H9 (cell line): ENCODE results near the gene ELF2. TPM values are rescaled to one million over a fixed set of nuclear protein-coding genes. Genes with fewer than 3 reads are reported as not detected.

Source experiments
- DNase-seq: peaks from one replicate; pipeline ENCODE4 v3.0.0-alpha.2; 2017
- H2AFZ ChIP-seq: one replicate; pipeline ENCODE4 v1.6.1; 2013; ENCODE audit warnings: mild to moderate bottlenecking, low read length, control low read depth, moderate library complexity
- H2AK5ac ChIP-seq: 2 replicates; pipeline ENCODE4 v1.6.1; 2013; ENCODE audit warnings: low read length, control low read depth, mixed read lengths; ENCODE audit not compliant: insufficient read length
- H2BK120ac ChIP-seq: one replicate; pipeline ENCODE4 v1.6.1; 2013; ENCODE audit warnings: low read depth, mild to moderate bottlenecking, low read length, control low read depth, inconsistent platforms; ENCODE audit not compliant: poor library complexity, severe bottlenecking
- H2BK12ac ChIP-seq: 2 replicates; pipeline ENCODE4 v1.6.1; 2013; ENCODE audit warnings: low read length, control low read depth, mixed read lengths, low read depth; ENCODE audit not compliant: insufficient read length
- H2BK15ac ChIP-seq: 2 replicates; pipeline ENCODE4 v1.6.1; 2013; ENCODE audit warnings: low read depth, low read length, control low read depth
- H2BK20ac ChIP-seq: one replicate; pipeline ENCODE4 v1.6.1; 2013; ENCODE audit warnings: low read depth, mild to moderate bottlenecking, low read length, control low read depth, inconsistent platforms; ENCODE audit not compliant: poor library complexity, severe bottlenecking
- H2BK5ac ChIP-seq: 2 replicates; pipeline ENCODE4 v1.6.1; 2013; ENCODE audit warnings: low read length, control low read depth, mixed read lengths; ENCODE audit not compliant: insufficient read length
- H3K14ac ChIP-seq: 2 replicates; pipeline ENCODE4 v1.6.1; 2013; ENCODE audit warnings: low read length, control low read depth; ENCODE audit not compliant: insufficient read depth
- H3K18ac ChIP-seq: 2 replicates; pipeline ENCODE4 v1.6.1; 2013; ENCODE audit warnings: low read depth, mild to moderate bottlenecking, mixed read lengths, low read length, control low read depth; ENCODE audit not compliant: insufficient read length
- H3K23ac ChIP-seq: 2 replicates; pipeline ENCODE4 v1.6.1; 2013; ENCODE audit warnings: low read length, control low read depth, mixed read lengths, low read depth; ENCODE audit not compliant: insufficient read length
- H3K23me2 ChIP-seq: 2 replicates; pipeline ENCODE4 v1.6.1; 2013; ENCODE audit warnings: low read depth, mild to moderate bottlenecking, mixed read lengths, low read length, control low read depth; ENCODE audit not compliant: insufficient read length, poor library complexity, severe bottlenecking
- H3K27ac ChIP-seq: 2 replicates; pipeline ENCODE4 v1.5.1; 2013; ENCODE audit warnings: low read length, control low read depth, mixed read lengths, low read depth; ENCODE audit not compliant: insufficient read length
- H3K27me3 ChIP-seq: 2 replicates; pipeline ENCODE4 v1.6.1; 2013; ENCODE audit warnings: low read length, control low read depth, inconsistent platforms; ENCODE audit not compliant: insufficient read depth
- H3K4ac ChIP-seq: 2 replicates; pipeline ENCODE4 v1.6.1; 2013; ENCODE audit warnings: low read depth, mild to moderate bottlenecking, control low read depth, inconsistent platforms, low read length, moderate library complexity
- H3K4me1 ChIP-seq: 2 replicates; pipeline ENCODE4 v1.6.1; 2013; ENCODE audit warnings: low read length, control low read depth, inconsistent platforms; ENCODE audit not compliant: insufficient read depth
- H3K4me2 ChIP-seq: 2 replicates; pipeline ENCODE4 v1.6.1; 2013; ENCODE audit warnings: low read length, control low read depth, mixed read lengths; ENCODE audit not compliant: insufficient read length, insufficient read depth
- H3K56ac ChIP-seq: 2 replicates; pipeline ENCODE4 v1.6.1; 2013; ENCODE audit warnings: low read depth, mild to moderate bottlenecking, mixed read lengths, low read length, control low read depth; ENCODE audit not compliant: insufficient read length
- H3K79me1 ChIP-seq: 2 replicates; pipeline ENCODE4 v1.6.1; 2013; ENCODE audit warnings: low read depth, mild to moderate bottlenecking, moderate library complexity, low read length, control low read depth, inconsistent platforms; ENCODE audit not compliant: insufficient read depth, poor library complexity, severe bottlenecking
- H3K79me2 ChIP-seq: 2 replicates; pipeline ENCODE4 v1.6.1; 2013; ENCODE audit warnings: low read length, control low read depth, inconsistent platforms; ENCODE audit not compliant: insufficient read depth
- H3K9ac ChIP-seq: 2 replicates; pipeline ENCODE4 v1.6.1; 2013; ENCODE audit warnings: low read length, control low read depth, mixed read lengths; ENCODE audit not compliant: insufficient read length; ENCODE audit errors: extremely low read depth
- H3K9me3 ChIP-seq: one replicate; pipeline ENCODE4 v1.6.1; 2013; ENCODE audit warnings: low read depth, low read length, inconsistent platforms; ENCODE audit not compliant: control insufficient read depth
- H3T11ph ChIP-seq: one replicate; pipeline ENCODE4 v1.6.1; 2013; ENCODE audit warnings: mild to moderate bottlenecking, low read length, control low read depth, inconsistent platforms
- H4K20me1 ChIP-seq: one replicate; pipeline ENCODE4 v1.6.1; 2013; ENCODE audit not compliant: control insufficient read depth, insufficient read length, insufficient read depth
- H4K5ac ChIP-seq: 2 replicates; pipeline ENCODE4 v1.6.1; 2013; ENCODE audit warnings: low read depth, mild to moderate bottlenecking, mixed read lengths, low read length, control low read depth; ENCODE audit not compliant: insufficient read length
- H4K8ac ChIP-seq: replicated peaks from 2 replicates; pipeline ENCODE4 v1.6.1; 2013; ENCODE audit warnings: low read length, control low read depth, mixed read lengths, low read depth; ENCODE audit not compliant: insufficient read length
- H4K91ac ChIP-seq: 2 replicates; pipeline ENCODE4 v1.6.1; 2013; ENCODE audit warnings: low read depth, mild to moderate bottlenecking, moderate library complexity, mixed read lengths, low read length, control low read depth; ENCODE audit not compliant: insufficient read length
- H3K27ac Mint-ChIP-seq, 3 experiments: 2 replicates in 2 of 3; 3 replicates in 1 of 3; pipeline ENCODE4 v1.8.0; 2020 to 2021; ENCODE audit warnings: mixed read lengths in 3 of 3, mild to moderate bottlenecking in 1 of 3, moderate library complexity in 1 of 3
- H3K27me3 Mint-ChIP-seq: 2 replicates; pipeline ENCODE4 v1.8.0; 2021; ENCODE audit warnings: low read depth, mild to moderate bottlenecking, moderate library complexity, mixed read lengths
- H3K36me3 Mint-ChIP-seq, 3 experiments: 2 replicates in 2 of 3; 3 replicates in 1 of 3; pipeline ENCODE4 v1.8.0; 2020 to 2021; ENCODE audit warnings: low read depth in 3 of 3, mixed read lengths in 3 of 3; ENCODE audit not compliant: insufficient read depth in 1 of 3
- H3K4me1 Mint-ChIP-seq, 2 experiments: 2 replicates each; pipeline ENCODE4 v1.8.0; 2020; ENCODE audit warnings: mixed read lengths in 2 of 2
- H3K4me3 Mint-ChIP-seq, 2 experiments: 2 replicates in 1 of 2; 3 replicates in 1 of 2; pipeline ENCODE4 v1.8.0; 2020 to 2021; ENCODE audit warnings: mild to moderate bottlenecking in 2 of 2, mixed read lengths in 2 of 2, moderate library complexity in 1 of 2
- H3K9me3 Mint-ChIP-seq, 2 experiments: 2 replicates in 1 of 2; 3 replicates in 1 of 2; pipeline ENCODE4 v1.8.0; 2020; ENCODE audit warnings: mild to moderate bottlenecking in 2 of 2, mixed read lengths in 2 of 2, moderate library complexity in 1 of 2
- CTCF ChIP-seq: fragments of 200-600 bp; sonication (generic); conservative IDR thresholded peaks from 3 replicates; pipeline ENCODE4 v1.8.0; 2021; ENCODE audit warnings: antibody characterized with exemption, mild to moderate bottlenecking
- WGBS: extraction: QIAGEN DNeasy Blood & Tissue Kit; methylation state at CpG from one replicate; pipeline ENCODE4 v1.1.7; 2013; ENCODE audit warnings: missing lambda C conversion rate, low lambda C conversion rate, mixed read lengths; ENCODE audit not compliant: insufficient read length; ENCODE audit errors: extremely low coverage; 5-methylcytosine and 5-hydroxymethylcytosine counted together
- total RNA-seq: library from RNA; stranded (reverse); gene quantifications from 2 replicates; pipeline ENCODE4 v1.2.1, GENCODE V29; 2021

ELF2 gene
- total RNA-seq, 1 experiment from 2014 or later: 49.6 TPM

GRCh38 chr4:139028191-139028661 is 148.8 kb downstream of the ELF2 start:
- no peaks in the 10 kb centered on the region for H4K20me1 ChIP-seq
- no peaks in the 10 kb centered on the region for H3K23me2 ChIP-seq
- TF ChIP-seq CTCF: no peak
- H3K18ac ChIP-seq: no peak overlapping the region
- no peak overlapping the region for H3K23ac ChIP-seq
- no peaks in the 10 kb centered on the region for H3K9me3 Mint-ChIP-seq
- H2BK12ac ChIP-seq: no peak overlapping the region
- no peak overlapping the region for H4K8ac ChIP-seq
- H3K4me2 ChIP-seq: no peak overlapping the region
- no peak overlapping the region for H3K4me3 Mint-ChIP-seq
- H3K4me1 ChIP-seq: no peaks in the 10 kb centered on the region
- no peak overlapping the region for H2BK5ac ChIP-seq
- H3K36me3 Mint-ChIP-seq: peaks cover 8 to 24% (median 21%) of the 10 kb centered on the region in 3 experiments
- no peak overlapping the region for H2BK15ac ChIP-seq
- no peak overlapping the region for H3K9ac ChIP-seq
- no peak overlapping the region for H2BK20ac ChIP-seq
- no peaks in the 10 kb centered on the region for H3K27me3 ChIP-seq
- no peak overlapping the region for H2AK5ac ChIP-seq
- no peaks in the 10 kb centered on the region for H3K9me3 ChIP-seq
- no peak overlapping the region for H3K14ac ChIP-seq
- H3K79me2 ChIP-seq: peaks cover 60% of the 10 kb centered on the region
- no peak overlapping the region for H4K5ac ChIP-seq
- H3K79me1 ChIP-seq: no peaks in the 10 kb centered on the region
- H3K27ac Mint-ChIP-seq: peak overlapping the region; percentile 54 to 58 (median 55); a peak in 4 of 7 replicates
- peak; percentile 62 for DNase-seq
- no CpG with 5 or more reads among the region's 11 CpGs for whole genome bisulfite sequencing
- H3K56ac ChIP-seq: no peak overlapping the region
- peaks cover 29 to 35% of the 10 kb centered on the region in 2 experiments for H3K4me1 Mint-ChIP-seq
- no peak overlapping the region for H3K4ac ChIP-seq
- H2BK120ac ChIP-seq: no peak overlapping the region
- no peak overlapping the region for H2AFZ ChIP-seq
- no peak overlapping the region for H3T11ph ChIP-seq
- no peak overlapping the region for H3K27ac ChIP-seq
- H3K27me3 Mint-ChIP-seq: no peaks in the 10 kb centered on the region
- H4K91ac ChIP-seq: no peak overlapping the region
